HG03066 (cell line): ENCODE measurements around the gene SLC35E3.
"Not testable (repeated sequence)": the region's sequence is repeated elsewhere in the genome, so short reads cannot be mapped to it uniquely, and the experiment has no call there.

Experiments
- ATAC-seq: cut with Tn5 transposase; IDR thresholded peaks from one replicate; pipeline ENCODE4 v1.9.1; 2021; ENCODE audit warnings: low read depth; ENCODE audit not compliant: unreplicated experiment

The SLC35E3 gene

GRCh38 chr12:68810027-68810389, 64.0 kb downstream of the SLC35E3 start:
- ATAC-seq, result not testable (repeated sequence)

GRCh38 chr12:68811573-68811972, 65.6 kb downstream of the SLC35E3 start:
- not testable (repeated sequence) for ATAC-seq

- no peak for ATAC-seq
These were observed 66.7 kb downstream of the SLC35E3 start for GRCh38 chr12:68812553-68813241.

GRCh38 chr12:68813242-68813593, 67.2 kb downstream of the SLC35E3 start:
- ATAC-seq, result no peak

GRCh38 chr12:68814490-68815231, 68.7 kb downstream of the SLC35E3 start:
- no peak for ATAC-seq

GRCh38 chr12:68815232-68815927, 69.4 kb downstream of the SLC35E3 start:
- ATAC-seq, result no peak

GRCh38 chr12:68815928-68816800, 70.2 kb downstream of the SLC35E3 start:
- no peak for ATAC-seq

GRCh38 chr12:68819481-68819880, 73.5 kb downstream of the SLC35E3 start:
- not testable (repeated sequence) for ATAC-seq

- ATAC-seq, result no peak
These were observed 75.6 kb downstream of the SLC35E3 start for GRCh38 chr12:68821357-68822188.

GRCh38 chr12:68823696-68824095, 77.7 kb downstream of the SLC35E3 start:
- no peak for ATAC-seq

- ATAC-seq, result no peak
These were observed 78.2 kb downstream of the SLC35E3 start for GRCh38 chr12:68824131-68824530.

- no peak for ATAC-seq
These were observed 78.7 kb downstream of the SLC35E3 start for GRCh38 chr12:68824597-68825250.

GRCh38 chr12:68825569-68826217, 79.7 kb downstream of the SLC35E3 start:
- no peak for ATAC-seq

- no peak for ATAC-seq
These were observed 82.1 kb downstream of the SLC35E3 start for GRCh38 chr12:68827895-68828671.

- ATAC-seq, result no peak
These were observed 82.7 kb downstream of the SLC35E3 start for GRCh38 chr12:68828672-68829068.
